SW 1271 (cell line): ENCODE data around the gene RAB7B.

Experiments
- DNase-seq, 2 experiments: peaks; one replicate each; lab custom pipeline; 2025; lab: John Stamatoyannopoulos, UW

RAB7B gene

GRCh38 chr1:206022766-206023165 is 19.6 kb upstream of the RAB7B start:
- DNase-seq = no peak

- peak in 1 of 2 experiments; percentile 38 for DNase-seq
Observed at GRCh38 chr1:206021626-206022365, 18.6 kb upstream of the RAB7B start.

DNA sequence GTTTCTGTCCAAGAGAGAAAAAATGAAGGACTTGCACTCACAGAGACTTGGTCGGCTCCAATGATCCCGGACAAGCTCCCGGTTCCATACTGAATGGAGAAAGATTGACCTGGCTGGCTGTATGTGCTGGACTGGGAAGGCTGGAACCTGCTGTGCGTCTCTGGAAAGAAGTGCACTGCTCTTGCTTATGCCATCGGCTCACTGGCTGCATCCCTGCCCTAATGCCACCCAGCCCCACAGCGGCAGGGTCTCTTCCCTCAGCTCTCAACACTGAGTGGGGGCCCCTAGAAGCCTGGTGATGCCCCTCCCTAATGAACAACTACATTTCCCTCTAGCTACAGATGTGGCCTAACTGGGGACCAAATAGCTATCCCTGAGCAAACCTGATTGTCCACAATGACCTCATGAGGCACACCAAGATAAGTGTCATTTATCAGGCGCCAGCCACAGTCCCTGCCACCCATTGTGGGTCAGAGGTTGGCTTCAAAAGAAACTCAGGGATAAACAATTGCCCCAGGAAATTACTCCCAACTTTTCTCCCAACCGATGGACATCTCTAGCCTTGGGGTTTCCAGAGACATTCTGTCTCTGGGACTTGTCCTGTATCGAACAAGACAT is 17.9 kb upstream of the RAB7B start:
- DNase-seq = no peak

- no peak for DNase-seq
Observed at GRCh38 chr1:206020393-206021007, 17.3 kb upstream of the RAB7B start.

- DNase-seq = no peak
Observed at GRCh38 chr1:206015071-206015470, 11.9 kb upstream of the RAB7B start.

- DNase-seq = no peak
Observed at GRCh38 chr1:206014601-206015000, 11.4 kb upstream of the RAB7B start.

DNA sequence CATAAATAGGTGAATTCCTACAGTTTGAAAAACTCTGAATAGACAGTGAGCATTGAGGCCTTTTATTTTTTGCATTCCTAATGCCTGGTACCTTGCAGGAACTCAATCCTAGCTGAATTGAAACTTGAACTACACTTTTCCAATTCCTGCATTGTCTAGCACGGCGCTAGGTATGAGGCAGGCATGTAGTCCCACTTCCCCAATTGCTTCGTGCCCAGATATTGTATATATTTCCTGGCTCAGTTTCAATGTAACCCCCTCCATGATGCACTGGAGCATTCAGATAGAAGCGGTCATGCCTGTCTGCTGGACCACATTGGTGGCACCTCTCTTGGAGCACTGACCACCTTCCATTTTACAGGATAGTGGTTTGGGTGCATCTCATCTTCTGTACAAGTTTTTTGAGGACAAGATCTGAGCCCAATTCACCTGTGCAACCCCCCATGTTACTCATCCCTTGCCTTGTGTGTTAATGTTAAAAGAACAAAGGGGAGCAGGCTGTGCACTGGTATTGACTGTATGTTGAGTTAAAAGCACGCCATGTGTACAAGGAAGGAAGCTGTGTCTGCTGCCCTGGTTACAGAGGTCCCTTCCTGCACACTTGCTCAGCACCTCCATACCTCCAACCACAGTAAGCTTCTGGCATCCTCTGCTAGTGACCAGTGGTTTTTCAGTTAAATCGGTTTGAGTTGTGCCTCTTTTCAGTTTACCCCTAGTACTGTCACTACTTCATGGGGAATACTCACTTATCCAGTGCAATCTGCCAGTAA is 10.0 kb upstream of the RAB7B start:
- DNase-seq = no peak

- no peak for DNase-seq
Observed at GRCh38 chr1:206012086-206012859, 9.1 kb upstream of the RAB7B start.

- no peak for DNase-seq
Observed at GRCh38 chr1:206011057-206011456, 7.9 kb upstream of the RAB7B start.

DNA sequence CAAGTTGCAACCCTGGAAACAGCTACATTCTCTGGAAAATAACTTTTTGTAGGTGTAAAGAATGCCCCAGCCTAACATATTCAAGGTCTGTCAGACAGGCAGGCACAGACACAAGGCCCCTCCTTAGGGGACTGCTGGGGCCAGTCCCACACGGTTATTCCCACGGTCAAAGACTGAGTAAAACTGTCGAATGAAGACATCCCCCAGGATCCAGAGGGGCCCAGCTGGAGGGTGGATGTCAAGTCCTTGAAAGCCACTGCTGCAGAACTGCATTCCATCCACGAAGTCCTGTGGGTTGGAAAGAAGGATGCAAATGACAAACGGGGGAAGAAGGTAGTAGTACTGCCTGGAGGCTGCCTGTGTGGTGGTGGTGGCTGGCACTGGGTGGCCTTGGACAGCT is 6.9 kb upstream of the RAB7B start:
- DNase-seq = no peak

DNA sequence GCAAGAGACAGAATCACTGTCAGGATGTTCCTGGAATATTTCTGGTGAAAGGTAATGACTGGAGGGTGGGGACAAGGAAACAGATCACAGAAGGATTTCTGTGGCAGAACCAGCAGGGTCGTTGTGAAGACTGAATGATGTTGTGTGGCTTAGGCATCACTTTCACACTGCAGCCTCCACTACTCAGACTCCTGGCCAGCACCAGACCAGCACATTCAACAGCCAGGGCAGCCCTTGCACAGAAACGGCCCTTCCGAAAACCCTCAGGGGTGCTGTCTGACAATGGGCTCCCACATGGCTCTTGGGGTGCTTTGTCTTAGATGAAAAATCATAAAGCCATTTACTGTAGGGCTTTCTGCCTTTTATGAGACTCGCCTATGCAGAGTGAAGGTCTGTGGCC is 3.8 kb upstream of the RAB7B start:
- DNase-seq = no peak

- no peak for DNase-seq
Observed at GRCh38 chr1:206005778-206006180, 2.6 kb upstream of the RAB7B start.

- no peak for DNase-seq
Observed at GRCh38 chr1:206005234-206005633, 2.0 kb upstream of the RAB7B start.

DNA sequence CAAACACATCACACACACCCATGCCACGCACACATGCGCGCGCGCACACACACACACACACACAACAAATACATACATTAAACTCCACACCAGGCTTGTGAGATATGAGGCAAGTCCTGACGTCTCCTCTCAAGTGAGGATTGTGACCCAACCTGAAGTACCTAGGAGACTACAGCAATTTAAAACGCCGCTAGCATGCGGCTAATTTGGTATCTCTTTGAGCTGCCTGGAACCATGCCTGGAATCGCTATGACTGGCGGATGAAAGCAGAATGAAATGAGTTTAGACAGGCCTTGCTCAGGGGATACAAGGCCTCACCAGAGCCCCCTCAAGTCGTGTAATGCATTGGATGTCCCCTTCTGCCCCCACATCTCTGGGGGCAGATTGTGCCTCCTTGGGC is 1.6 kb upstream of the RAB7B start:
- no peak for DNase-seq

GRCh38 chr1:206003854-206004800 is 932 bp upstream of the RAB7B start:
- DNase-seq = no peak

DNA sequence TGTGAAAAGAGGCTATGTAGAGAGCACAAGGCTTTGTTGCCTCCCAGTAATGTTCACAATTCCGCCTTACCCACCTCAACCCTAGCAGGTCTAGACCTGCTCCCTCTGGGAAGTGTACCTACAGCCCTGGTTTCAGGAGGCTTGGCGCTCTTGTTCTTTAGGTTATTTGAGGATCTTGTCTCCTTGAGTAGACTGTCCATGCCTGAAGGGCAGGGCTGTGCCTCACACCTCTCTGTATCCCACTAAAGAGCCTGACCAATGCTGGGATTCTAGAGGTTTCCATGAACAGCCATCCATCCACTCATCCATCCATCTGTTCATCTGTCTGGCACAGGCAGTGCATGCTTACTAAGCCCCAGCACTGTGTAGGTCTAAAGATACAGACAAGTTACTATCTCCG is 1.0 kb downstream of the RAB7B start:
- no peak for DNase-seq

DNA sequence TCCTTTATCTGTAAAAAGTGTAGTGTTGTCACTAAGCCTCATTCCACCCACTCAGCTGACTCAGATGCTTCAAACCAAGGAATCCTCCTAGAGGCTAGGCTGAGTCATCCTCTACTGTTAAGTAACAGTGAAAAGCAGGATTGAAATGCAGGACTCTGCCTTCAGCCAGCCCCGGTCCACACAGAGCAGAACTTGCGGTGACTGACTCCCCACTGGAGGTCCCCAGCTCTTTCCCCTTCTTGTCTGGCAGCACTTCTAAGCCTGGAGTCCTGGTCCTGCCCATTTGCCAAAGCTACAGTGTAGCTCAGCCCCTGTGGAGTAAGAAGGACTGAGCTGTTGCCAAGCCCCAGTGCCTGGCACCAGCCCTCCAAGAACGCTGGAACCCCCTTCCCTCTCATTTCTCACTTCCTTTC is 1.7 kb downstream of the RAB7B start:
- DNase-seq = peak; percentile 16 to 61

- DNase-seq = no peak
Observed at GRCh38 chr1:206000641-206001339, 2.4 kb downstream of the RAB7B start.

DNA sequence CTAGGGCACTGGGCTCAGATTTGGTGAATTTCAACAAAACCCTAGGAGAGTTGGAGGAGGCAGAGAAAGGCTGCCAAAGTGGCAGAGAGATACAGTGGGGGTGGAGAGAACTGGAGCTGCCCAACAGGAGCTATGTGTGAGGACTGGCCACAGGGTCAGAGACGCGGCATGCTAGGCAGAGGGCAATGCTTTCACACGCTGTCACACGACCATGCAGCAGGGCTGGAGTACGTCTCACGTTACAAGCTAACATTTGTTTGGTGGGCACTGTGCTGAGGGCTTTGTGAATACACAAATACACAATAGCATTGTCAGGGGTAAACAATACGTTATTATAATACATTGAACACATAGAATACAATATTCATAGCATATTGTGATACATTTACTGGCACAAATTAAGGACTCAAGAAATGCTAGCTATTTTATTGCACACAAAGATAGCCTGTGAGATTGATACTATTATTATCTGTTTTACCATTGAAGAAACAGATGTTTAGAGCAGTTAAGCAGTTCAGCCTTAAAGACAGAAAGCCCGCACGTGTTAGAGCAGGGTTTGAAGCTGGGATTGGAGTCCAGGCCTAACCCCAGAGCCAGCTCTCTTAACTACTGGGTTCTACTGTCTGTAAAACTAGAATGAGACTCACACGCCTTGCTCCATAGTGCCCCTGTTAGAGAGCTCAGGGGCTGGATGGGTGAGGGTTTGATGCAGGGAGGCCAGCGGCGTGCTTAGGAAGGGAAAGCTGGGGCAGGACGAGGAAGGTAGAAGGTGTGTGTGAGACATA is 4.5 kb downstream of the RAB7B start:
- no peak for DNase-seq
